ENCODE results near the gene GSC2.

GSC2 gene

DNA sequence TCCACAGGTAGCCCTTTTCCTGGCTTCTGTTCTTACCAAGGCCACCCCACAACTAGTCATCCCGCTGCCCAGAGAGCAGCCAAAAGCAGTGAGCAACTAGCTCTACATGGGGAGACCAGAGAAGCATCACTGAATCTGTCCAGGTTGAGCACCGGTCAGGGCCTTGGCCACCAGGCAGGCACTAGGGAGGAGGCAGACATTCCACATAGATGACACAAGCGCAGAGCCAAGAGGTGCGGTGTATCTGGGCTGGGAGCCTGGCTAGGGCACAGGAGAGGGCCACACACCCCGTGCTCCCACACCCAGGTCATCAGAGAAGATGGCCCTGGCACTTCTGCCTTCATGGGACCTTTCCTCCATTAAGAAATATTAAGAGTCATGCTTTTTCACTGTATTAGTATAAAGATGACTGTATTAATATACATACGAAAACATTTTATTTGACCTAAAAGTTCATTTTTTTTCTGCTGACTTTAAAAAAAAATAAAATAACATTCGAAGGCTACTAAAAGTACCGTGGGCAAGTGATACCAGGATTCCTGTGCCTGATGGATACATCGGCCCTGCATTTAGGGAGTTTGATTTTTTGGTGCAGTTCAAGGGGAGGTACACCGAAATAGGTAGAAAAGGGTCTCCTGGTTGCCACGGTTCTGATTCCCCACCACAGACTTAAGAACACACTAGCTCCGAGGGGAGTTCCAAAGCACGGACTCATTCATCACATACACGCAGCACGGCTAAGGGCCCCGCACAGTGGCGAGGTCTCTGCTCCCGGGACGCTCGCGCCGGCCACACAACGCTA lies 29.1 kb downstream of the GSC2 start:
- peak in 1 of 2 donors; percentile 4 for DNase-seq (ENCODE audit: low read depth in 2 of 2)

DNA sequence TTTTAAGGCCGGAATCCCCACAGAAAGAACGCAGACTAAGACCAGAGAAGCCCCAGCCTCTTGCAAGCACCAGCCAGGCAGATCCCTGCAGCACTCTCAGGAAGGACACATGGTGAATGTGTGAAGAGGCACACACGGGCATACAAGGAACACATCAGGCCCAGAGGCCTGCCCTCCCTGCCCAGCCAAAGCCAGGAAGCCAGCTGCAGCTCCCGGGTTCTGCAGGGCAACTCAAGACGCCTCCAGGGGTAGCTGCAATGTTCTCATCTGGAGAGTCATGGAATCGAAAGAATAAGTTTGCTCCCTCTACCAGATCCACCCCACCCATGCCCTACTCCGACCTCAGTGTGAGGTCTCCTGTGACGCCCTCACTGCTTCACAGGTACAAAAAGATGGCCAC lies 30.1 kb downstream of the GSC2 start:
- DNase-seq (ENCODE audit: low read depth in 2 of 2), result no peak

DNA sequence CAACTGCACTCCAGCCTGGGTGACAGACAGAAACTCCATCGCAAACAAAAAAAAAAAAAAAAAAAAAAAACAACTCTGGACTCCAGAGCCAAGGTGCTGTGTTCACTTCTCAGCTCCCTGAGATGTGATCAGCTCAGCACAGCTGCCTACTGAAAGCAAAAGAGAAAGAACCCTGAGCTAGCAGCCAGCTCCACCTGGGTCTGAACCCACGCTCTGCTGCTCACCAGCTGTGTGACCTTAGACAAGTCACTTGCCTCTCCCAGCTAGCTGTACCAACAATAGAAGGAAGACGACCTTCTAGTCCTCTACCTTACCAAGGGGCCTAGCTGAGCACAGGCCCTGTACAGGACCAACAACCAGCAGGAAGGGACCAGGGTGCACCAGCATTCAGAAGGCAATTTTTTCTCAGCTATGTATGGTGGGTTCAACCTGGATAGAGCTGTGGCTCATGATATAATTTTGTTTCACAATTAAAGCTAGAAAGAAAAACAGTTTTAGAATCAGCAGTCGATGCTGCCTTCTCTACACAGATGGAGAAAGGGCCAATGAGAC lies 31.7 kb downstream of the GSC2 start:
- DNase-seq (ENCODE audit: low read depth in 2 of 2), result no peak

DNA sequence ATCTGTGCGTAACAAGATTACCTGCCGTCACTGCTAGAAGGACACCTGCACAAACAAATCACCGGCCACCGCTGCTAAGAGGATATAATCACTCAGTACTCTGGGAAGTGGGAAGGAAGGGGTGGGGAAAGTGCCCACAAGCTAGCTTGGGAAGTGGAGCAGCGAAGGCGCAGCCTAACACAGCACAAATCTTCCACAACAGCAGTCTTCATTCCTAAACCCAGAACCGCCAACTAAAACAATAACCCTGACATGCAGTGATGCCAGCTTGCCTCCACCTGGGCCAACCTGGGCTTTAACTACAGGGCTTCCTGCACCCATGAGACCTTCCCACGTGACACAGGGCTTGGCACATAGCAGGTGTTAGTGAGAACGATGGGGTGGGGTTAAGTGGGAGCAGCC lies 33.0 kb downstream of the GSC2 start:
- DNase-seq (ENCODE audit: low read depth in 2 of 2), result no peak

DNA sequence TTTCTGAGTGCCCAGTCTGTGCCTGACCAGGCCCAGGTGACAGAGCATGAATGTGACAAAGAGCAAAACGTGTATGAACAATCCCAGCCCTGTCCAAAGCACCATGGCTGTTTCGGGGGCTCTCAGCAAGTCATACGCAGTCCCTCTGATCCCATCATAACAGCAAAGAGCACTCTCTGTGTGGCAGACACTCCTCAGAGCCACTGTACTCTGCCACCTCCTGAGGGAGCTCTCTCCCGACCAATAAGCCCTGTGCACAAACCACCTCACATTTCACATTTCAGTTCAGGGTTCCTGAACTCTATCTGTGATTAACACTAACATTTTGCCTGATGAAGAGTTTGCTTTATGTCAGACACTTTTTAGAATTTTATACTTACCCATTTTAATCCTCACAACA lies 34.5 kb downstream of the GSC2 start:
- no peak for DNase-seq (ENCODE audit: low read depth in 2 of 2)

DNA sequence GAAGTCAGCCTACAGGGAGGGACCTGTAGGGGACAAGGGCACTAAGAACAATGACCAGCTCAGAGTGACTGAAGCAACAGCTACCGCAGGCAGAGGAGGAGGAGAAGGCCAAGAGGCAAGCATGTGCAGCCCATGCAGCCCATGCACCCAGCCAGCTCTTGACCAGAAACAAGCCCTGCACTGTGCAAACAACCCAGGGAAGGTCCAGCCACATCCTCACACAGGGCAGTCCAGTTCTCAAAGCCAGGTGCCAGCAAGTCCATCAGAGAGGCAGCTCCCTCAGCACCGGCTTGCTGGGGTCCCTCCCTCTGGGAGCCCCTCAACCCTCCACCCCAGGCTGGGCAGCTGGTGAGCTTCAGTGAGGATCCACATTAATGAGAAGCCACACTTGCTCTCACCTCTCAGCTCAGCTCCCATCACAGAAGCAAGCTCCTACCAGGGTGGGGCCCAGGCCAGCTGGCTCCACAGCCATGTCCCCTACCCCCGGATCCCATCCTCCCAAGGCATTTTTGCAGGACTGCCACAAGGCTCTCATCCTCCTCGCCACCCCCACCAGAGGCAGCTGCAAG lies 35.0 kb downstream of the GSC2 start:
- DNase-seq (ENCODE audit: low read depth in 2 of 2), result no peak

DNA sequence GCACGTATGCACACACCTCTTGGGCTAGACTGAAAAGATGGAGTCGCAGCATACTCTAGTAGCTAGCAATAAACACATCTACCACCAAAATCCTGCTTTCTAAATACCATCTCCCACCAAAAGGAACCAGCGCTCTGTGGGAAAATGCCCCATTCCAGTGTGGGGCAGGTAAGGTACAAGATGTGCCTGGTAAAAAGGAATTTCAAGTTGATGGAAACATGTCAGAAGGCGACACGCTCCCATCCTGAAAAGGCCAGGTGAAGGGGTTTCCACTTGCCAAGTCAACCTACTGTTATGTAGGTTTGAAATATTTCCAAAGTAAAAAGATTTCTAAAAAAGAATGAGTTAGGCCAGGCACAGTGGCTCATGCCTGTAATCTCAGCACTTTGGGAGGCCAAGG lies 36.7 kb downstream of the GSC2 start:
- no peak for DNase-seq (ENCODE audit: low read depth in 2 of 2)

DNA sequence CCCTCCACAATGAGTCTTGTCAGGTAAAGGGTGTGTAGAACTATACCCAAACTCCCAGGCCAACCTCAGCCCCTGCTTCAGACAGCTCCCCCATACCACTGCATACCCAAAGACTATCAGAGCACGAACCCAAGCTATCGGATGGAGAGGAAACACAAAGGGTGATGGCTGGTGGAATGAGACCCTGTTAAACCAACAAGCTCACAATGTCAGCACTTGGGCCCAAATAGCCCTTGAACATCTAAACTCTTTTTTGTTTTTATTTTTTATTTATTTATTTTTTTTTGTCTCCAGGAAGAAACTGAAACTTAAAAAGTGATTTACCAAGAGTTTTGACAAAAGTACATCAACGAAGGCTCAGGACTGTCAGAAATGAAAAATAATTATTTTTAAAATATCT lies 38.5 kb downstream of the GSC2 start:
- no peak for DNase-seq (ENCODE audit: low read depth in 2 of 2)

DNA sequence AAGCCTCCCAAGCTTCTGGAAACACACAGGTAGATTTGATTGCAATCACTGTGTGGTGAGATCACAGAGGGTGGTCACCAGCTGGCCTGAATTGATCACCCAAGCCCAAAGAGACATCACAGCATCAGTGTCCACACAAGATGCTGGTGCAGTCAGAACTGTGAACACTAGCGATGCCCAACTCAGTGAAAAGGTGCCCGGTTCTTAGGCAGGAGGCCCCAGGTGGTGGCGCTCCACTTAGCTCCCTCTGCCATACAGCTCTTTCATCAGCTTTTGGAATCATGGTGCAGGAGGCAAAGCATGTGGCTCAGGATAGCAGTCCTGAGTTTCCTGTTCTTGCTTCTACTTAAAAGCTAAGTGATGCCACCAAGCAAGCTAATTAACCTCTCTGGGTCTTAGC lies 39.0 kb downstream of the GSC2 start:
- no peak for DNase-seq (ENCODE audit: low read depth in 2 of 2)

DNA sequence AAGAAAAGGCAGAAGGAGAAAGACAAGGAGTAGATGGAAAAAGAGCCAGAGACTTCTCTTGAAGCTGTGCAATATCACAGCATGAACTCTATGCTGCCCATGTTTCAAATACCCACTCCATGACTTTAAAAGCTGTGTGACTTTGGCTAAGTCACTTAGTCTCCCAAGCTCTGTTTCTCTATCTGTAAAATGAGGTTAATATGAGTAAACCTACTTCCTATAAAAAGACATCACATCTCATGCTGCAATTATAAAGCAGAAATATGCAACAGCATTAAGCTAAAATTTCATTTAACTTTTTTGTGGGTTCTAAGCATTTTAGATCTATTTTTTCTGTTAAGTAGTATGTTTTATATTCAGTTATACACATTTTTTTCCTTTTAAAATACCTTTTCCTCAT lies 39.4 kb downstream of the GSC2 start:
- DNase-seq (ENCODE audit: low read depth in 2 of 2), result no peak

DNA sequence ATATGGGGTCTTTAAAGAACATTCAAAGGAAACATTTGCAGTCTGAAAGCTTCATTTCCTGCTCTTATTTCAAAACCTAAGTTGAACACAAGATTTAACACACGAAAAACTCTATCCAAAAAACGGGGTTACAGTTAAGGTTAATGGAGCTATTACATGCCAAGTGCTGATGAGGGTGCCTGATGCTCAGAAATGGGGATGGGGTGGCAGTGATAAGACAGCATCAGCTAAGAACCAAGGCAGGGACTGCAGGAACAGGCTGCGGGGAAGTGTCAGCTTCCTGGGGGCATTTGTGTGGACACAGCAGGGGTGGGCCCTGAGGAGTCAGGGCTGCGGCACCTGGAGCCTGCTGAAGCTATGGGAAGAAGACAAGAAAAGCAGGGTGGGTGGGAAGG lies 40.0 kb downstream of the GSC2 start:
- DNase-seq (ENCODE audit: low read depth in 2 of 2), result no peak

DNA sequence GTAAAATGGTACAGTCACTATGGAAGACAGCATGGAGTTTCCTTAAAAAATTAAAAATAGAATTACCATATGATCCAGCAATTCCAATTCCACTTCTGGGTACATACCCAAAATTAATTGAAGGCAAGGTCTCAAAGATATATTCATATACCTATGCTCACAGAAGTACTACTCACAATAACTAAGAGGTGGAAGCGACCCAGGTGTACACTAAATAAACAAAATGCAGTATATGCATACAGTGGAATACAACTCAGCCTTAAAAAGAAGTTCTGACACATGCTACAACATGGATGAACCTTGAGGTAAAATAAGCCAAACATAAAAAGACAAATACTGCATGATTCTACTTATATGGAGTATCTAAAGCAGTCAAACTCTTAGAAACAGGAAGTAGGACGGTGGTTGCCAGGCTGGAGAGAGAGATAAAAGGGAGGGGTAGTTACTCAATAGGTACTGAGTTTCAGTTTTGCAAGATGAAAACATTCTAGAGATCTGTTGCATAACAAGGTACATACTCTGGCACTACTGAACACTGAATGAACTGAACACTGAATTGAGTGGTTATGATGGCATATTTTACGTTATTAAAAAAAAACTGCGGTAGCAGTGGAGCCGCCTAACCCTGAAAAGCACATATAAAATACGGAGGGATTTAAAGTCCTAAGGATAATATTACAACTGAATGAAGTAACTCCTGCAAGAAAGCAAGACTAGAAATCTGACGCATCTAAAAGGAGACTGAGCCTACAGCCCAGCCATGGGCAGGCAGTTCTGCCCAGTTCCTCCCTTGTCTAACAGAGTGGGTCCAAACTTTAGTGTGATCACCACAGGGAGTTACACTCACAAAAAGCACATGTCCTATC lies 40.7 kb downstream of the GSC2 start:
- DNase-seq (ENCODE audit: low read depth in 2 of 2), result peak in 1 of 2 donors; percentile 8

DNA sequence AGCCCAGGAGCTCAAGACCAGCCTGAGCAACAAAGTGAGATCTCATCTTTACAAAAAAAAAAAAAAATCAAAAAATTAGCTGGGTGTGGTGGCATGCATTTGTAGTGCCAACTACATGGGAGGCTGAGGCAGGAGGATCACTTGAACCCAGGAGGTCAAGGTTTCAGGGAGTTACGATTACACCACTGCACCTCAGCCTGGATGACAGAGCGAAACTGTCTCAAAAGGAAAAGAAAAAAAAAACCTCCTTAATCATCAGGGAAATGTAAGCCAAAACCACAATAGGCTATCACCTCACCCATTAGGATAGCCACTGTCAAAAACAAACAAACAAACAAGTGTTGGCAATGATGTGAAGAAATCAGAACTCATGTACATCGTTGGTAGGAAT lies 41.3 kb downstream of the GSC2 start:
- no peak for DNase-seq (ENCODE audit: low read depth in 2 of 2)

DNA sequence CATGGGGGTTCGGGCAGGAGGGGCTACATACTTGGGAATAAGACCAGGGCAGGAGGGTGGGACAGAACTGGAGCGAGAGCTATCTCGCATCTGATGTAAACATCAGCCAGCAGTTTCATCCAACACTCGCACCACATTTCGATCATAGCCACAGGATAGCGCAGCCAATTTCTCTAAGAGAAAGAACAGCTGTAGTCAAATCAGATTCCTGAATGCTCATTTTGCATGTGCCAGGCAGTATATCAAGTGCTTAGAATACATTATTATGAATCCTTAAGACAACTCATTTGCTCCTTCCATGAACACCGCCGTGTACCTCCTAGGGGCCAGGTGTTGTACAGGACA lies 42.4 kb downstream of the GSC2 start:
- DNase-seq (ENCODE audit: low read depth in 2 of 2), result no peak

DNA sequence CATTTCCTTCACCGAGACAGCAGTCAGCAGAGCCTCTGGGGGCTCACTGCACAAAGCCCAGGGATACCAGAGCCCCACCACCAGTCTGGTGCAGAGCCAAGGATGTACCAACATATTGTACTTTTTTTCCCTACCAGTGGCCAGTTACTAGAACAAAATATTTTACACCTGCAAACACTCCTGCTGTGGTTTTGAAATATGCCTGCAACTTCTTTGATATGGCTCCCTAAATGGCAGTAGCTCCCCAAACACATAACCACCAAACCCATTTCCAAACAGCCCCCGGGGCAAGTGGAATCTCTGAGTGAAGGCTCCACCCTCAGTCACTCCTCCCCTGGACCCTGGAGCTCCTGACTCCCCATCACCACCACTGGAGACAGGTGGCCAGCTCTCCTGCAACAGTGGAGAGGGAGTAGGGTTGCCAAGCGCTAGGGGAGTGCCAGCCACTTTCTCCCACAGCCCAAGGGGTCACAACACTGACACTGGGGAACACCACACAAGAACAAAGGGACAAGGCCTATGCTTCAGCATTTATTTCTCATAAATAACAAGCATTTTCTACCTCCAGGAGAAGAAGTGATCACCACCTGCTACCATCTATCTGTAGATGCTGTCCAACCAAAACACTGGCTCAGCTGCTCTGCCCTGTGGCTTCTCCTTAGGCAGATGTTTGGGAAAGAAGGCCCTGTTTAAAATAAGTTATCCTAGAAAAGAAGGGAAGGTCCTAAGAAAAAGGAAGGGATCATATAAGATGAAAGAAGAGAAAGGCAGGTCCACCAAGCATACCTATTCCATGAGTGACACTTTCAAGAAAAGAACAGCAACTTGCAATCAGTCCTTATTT lies 43.0 kb downstream of the GSC2 start:
- DNase-seq (ENCODE audit: low read depth in 2 of 2), result no peak

DNA sequence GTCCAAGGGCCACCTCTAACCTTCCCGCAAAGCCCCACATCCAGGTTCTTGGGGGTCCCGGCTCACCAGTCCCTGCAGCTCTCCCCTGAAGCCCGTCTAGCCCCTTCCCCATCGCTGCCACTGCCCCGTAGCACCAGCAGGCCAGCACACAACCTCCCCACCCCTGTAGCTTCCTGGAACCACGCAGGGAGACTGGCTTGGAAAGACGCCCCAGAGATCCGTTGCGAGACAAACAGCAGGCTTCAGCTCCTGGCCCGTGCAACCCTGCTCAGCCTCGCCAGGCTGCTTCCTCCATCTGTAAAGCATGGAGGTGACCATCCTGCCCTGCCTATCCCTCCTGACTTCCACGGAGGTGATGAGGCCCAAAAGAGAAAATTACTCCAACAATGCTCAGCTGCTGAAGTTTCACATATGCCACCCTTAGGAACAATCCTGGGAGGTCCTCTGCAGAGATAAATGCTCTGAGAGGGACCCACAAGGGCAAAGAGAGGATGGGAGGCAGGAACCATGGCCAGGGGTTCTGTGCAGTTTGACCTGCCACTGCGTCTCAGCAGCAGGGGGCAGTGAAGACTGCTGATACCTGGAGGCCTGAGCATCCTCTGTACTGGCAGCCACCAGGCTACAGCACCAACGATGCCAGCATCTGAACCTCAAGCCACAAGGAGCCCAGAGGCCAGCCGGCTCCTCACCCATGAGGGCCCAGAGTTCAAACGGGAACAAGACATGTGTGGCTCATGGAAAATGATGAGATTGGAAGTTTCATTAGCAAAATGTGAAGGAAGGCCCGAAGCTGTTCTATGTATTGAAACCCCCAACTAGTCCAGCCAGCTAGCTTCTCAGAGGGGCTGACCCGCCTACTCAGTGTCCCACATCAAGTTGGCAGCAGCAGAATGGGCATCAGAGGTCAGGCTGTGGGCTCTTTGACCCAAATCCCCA lies 44.0 kb downstream of the GSC2 start:
- peak in 1 of 2 donors; percentile 5 for DNase-seq (ENCODE audit: low read depth in 2 of 2)

DNA sequence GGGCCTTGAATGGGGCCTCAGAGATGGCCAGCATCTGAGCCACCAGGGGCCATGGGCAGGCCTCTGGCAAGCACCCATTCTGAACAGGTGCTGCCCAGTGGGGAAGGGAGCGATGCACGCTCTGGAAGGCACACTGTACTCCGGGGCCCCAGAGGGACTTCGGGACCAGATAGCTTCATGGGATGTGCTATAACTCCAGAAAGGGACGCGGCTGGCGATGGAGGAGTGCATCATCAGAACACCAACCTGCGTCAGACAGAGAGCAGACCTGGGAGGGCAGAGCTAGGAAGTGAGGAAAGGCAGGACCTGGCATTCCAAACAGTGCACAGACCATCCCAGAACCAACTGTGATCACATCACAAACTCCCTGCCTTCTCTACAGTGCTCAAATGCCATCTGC lies 44.6 kb downstream of the GSC2 start:
- no peak for DNase-seq (ENCODE audit: low read depth in 2 of 2)

DNA sequence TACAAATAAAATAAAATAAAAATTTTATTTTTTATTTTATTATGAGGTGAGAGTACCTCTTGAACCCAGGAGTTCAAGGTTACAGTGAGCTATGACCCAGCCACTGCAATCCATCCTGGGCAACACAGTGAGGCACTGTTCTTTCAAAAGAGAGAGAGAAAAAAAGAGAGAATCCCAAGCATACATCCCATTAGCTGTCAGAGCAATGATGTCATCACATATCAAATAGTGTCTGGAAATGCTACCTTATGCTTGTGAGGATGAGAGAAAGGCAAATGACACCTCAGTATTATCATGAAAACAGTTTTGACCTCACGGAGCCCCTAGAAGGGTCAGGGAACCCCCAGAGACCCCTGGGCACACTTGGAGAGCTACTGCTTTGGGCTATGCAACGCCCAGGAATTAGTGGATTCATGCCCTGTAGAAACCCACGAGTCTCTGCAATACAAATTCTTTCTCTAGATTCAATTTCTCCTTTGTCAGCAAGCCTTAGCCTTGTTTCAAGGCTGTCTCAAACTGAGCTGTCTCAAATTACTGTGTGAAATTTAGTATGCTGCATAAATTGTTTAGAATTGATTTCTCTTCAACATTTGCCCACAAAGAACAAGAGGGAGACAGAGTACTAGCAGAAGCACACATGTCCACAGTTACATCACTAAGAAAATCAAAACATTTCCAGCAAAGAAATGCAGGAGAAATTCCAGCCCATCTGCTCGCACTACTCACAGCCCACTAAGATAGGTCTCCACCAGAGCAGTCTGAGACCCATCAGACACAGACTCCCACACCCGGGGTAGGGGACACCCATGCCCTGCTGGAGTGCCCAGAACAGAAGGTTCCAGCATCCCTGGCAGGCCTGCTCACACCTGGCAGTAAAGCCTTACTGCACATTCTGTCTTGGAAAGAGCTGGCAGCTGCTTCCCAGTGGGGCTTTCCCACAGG lies 45.9 kb downstream of the GSC2 start:
- DNase-seq (ENCODE audit: low read depth in 2 of 2), result no peak

DNA sequence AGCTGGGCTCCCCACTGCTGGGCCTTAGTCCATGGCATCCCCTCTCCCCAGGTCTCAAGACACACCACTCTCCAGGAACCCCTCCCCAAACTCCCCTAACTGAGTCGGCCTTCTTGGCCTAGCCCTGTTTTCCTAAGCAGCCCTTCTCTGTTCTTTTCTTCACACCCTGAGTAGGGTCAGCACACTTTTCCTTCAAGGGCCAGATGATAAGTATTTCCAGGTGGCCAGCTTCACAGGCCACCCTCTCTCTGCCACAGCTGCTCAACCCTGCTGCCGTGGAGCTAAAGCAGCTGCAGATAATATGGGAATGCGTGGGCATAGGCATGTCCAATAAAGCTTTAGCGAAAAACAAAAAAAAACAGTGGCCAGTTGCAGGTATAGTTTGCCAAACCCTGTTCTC lies 51.9 kb downstream of the GSC2 start:
- no peak for DNase-seq (ENCODE audit: low read depth in 2 of 2)
